CD4-positive, alpha-beta T cell treated with Interleukin-12 subunit alpha and Interleukin-12 subunit beta, for 1 hour (primary cell): ENCODE measurements around the gene TAF3.
"Not testable (repeated sequence)": the region's sequence is repeated elsewhere in the genome, so short reads cannot be mapped to it uniquely, and the experiment has no call there.

Experiments used
- DNase-seq: peaks from one replicate; pipeline ENCODE4 v3.0.0-alpha.2; 2020

Gene TAF3

GRCh38 chr10:7984325-7984724, 166.0 kb downstream of the TAF3 start:
- no peak for DNase-seq

GRCh38 chr10:7984896-7985295, 166.6 kb downstream of the TAF3 start:
- no peak for DNase-seq

GRCh38 chr10:7986851-7987250, 168.5 kb downstream of the TAF3 start:
- no peak for DNase-seq

- DNase-seq, result no peak
Observed at GRCh38 chr10:7988989-7989388, 170.7 kb downstream of the TAF3 start.

- no peak for DNase-seq
Observed at GRCh38 chr10:7998831-7999230, 180.5 kb downstream of the TAF3 start.

GRCh38 chr10:8004469-8005000, 186.2 kb downstream of the TAF3 start:
- DNase-seq, result no peak

GRCh38 chr10:8006274-8006999, 188.1 kb downstream of the TAF3 start:
- no peak for DNase-seq

- DNase-seq, result no peak
Observed at GRCh38 chr10:8009031-8009430, 190.7 kb downstream of the TAF3 start.

GRCh38 chr10:8013006-8013405, 194.7 kb downstream of the TAF3 start:
- no peak for DNase-seq

GRCh38 chr10:8013619-8014018, 195.3 kb downstream of the TAF3 start:
- DNase-seq, result no peak

GRCh38 chr10:8014649-8015048, 196.3 kb downstream of the TAF3 start:
- no peak for DNase-seq

- no peak for DNase-seq
Observed at GRCh38 chr10:8017277-8017676, 199.0 kb downstream of the TAF3 start.

GRCh38 chr10:8023321-8023720, 205.0 kb downstream of the TAF3 start:
- no peak for DNase-seq

- no peak for DNase-seq
Observed at GRCh38 chr10:8023851-8024250, 205.5 kb downstream of the TAF3 start.

GRCh38 chr10:8026349-8027259, 208.3 kb downstream of the TAF3 start:
- DNase-seq, result no peak

- DNase-seq, result not testable (repeated sequence)
Observed at GRCh38 chr10:8031211-8031610, 212.9 kb downstream of the TAF3 start.

- no peak for DNase-seq
Observed at GRCh38 chr10:8032558-8032957, 214.3 kb downstream of the TAF3 start.

- DNase-seq, result no peak
Observed at GRCh38 chr10:8033812-8034465, 215.6 kb downstream of the TAF3 start.

GRCh38 chr10:8034466-8035005, 216.2 kb downstream of the TAF3 start:
- no peak for DNase-seq

- peak; percentile 15 for DNase-seq
Observed at GRCh38 chr10:8035006-8035640, 216.8 kb downstream of the TAF3 start.

- DNase-seq, result peak; percentile 1
Observed at GRCh38 chr10:8035641-8036470, 217.6 kb downstream of the TAF3 start.
